Measurements from ENCODE around the gene SKOR1. TPM values are rescaled to one million over a fixed set of nuclear protein-coding genes. Genes with fewer than 3 reads are reported as not detected.

The SKOR1 gene
- total RNA-seq, 1 donor from 2014 or later: not detected

DNA sequence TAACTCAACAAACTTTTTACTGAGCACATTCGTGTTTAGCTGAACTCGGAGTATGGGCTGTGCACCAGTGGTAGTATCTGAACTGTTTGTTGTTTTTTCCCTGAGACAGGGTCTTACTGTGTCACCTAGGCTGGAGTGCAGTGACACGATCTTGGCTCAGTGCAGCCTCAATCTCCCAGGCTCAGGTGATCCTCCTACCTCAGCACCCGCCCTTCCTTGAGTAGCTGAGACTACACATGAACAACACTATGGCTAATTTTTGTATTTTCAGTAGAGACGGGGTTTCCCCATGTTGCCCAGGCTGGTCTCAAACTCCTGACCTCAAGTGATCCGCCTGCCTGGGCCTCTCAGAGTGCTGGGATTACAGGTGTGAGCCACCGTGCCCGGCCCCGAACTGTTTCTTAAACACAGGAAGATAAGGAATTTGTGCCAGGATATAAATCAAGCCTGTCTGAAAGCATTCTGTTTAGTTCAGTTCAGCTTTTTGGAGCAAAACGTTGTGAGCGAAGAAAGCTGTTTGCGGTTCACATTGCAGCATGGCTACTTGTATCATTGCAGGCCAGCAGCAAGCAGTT is 40.4 kb upstream of the SKOR1 start:
- Mint-ChIP-seq H3K4me1 (ENCODE audit: low read depth, unreplicated experiment) (peaks cover 5% of the 10 kb centered on the region), H3K27me3 (ENCODE audit: low read depth, unreplicated experiment) (peaks cover 2% of the 10 kb centered on the region), H3K36me3 (ENCODE audit: low read depth, unreplicated experiment) (peaks cover 10% of the 10 kb centered on the region), H3K9me3 (ENCODE audit: unreplicated experiment) (no peaks in the 10 kb centered on the region), H3K27ac (ENCODE audit: unreplicated experiment) (no peak overlapping the region), H3K4me3 (ENCODE audit: unreplicated experiment) (no peak overlapping the region)
- Histone ChIP-seq H3K9me3 (ENCODE audit: insufficient read depth, low read depth, low read length) (no peaks in the 10 kb centered on the region), H2AFZ (ENCODE audit: low read depth, low read length) (no peak overlapping the region), H3K9ac (ENCODE audit: low read length) (no peak overlapping the region), H3K27ac (ENCODE audit: low read depth, low read length) (no peak overlapping the region), H3K4me2 (ENCODE audit: low read length) (no peak overlapping the region), H3K36me3 (ENCODE audit: insufficient read depth, low read length) (no peaks in the 10 kb centered on the region), H3K27me3 (ENCODE audit: insufficient read depth, low read length) (no peaks in the 10 kb centered on the region), H4K20me1 (ENCODE audit: insufficient read depth, low read length) (no peaks in the 10 kb centered on the region), H3K4me3 (ENCODE audit: insufficient read depth, low read depth, low read length) (no peak overlapping the region), H3K4me1 (ENCODE audit: insufficient read depth, low read length) (no peaks in the 10 kb centered on the region), H3K79me2 (ENCODE audit: insufficient read depth, low read length) (no peaks in the 10 kb centered on the region)
- DNase-seq (ENCODE audit: low read depth) (no peak), FAIRE-seq (no peak)
- TF ChIP-seq, protein P1, sequence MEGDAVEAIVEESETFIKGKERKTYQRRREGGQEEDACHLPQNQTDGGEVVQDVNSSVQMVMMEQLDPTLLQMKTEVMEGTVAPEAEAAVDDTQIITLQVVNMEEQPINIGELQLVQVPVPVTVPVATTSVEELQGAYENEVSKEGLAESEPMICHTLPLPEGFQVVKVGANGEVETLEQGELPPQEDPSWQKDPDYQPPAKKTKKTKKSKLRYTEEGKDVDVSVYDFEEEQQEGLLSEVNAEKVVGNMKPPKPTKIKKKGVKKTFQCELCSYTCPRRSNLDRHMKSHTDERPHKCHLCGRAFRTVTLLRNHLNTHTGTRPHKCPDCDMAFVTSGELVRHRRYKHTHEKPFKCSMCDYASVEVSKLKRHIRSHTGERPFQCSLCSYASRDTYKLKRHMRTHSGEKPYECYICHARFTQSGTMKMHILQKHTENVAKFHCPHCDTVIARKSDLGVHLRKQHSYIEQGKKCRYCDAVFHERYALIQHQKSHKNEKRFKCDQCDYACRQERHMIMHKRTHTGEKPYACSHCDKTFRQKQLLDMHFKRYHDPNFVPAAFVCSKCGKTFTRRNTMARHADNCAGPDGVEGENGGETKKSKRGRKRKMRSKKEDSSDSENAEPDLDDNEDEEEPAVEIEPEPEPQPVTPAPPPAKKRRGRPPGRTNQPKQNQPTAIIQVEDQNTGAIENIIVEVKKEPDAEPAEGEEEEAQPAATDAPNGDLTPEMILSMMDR (IDR thresholded peaks at IDR 0.05; ENCODE audit: insufficient read depth, low read depth, low read length): no peak

DNA sequence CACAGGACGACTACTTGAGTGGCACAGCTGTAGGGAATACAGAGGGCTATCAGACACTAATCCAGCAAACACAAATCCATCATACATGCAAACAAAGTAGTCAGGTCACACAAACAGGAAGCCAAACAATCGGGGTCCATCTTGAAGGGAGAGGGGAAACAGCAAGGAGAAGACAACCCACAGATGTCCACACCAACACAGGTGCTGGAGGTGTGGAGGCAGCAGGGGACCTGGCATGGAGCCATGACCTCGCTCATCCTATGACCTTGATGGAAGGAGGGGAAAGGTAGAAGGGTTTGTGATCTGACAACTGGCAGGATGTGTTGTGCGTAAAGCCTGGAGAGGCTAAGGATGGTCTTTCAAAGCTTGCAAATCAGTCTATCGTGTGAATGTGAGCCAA is 39.9 kb upstream of the SKOR1 start:
- Mint-ChIP-seq H3K4me1 (ENCODE audit: low read depth, unreplicated experiment) (peaks cover 5% of the 10 kb centered on the region), H3K36me3 (ENCODE audit: low read depth, unreplicated experiment) (peaks cover 10% of the 10 kb centered on the region), H3K27ac (ENCODE audit: unreplicated experiment) (no peak overlapping the region), H3K27me3 (ENCODE audit: low read depth, unreplicated experiment) (peaks cover 2% of the 10 kb centered on the region), H3K4me3 (ENCODE audit: unreplicated experiment) (no peak overlapping the region), H3K9me3 (ENCODE audit: unreplicated experiment) (no peaks in the 10 kb centered on the region)
- DNase-seq (ENCODE audit: low read depth): no peak
- Histone ChIP-seq H3K79me2 (ENCODE audit: insufficient read depth, low read length) (no peaks in the 10 kb centered on the region), H3K36me3 (ENCODE audit: insufficient read depth, low read length) (no peaks in the 10 kb centered on the region), H3K4me2 (ENCODE audit: low read length) (no peak overlapping the region), H2AFZ (ENCODE audit: low read depth, low read length) (no peak overlapping the region), H3K4me1 (ENCODE audit: insufficient read depth, low read length) (no peaks in the 10 kb centered on the region), H3K4me3 (ENCODE audit: insufficient read depth, low read depth, low read length) (no peak overlapping the region), H3K27ac (ENCODE audit: low read depth, low read length) (no peak overlapping the region), H3K9me3 (ENCODE audit: insufficient read depth, low read depth, low read length) (no peaks in the 10 kb centered on the region), H3K27me3 (ENCODE audit: insufficient read depth, low read length) (no peaks in the 10 kb centered on the region), H3K9ac (ENCODE audit: low read length) (no peak overlapping the region), H4K20me1 (ENCODE audit: insufficient read depth, low read length) (no peaks in the 10 kb centered on the region)
- no peak for TF ChIP-seq EZH2 (IDR thresholded peaks at IDR 0.05; ENCODE audit: insufficient read depth, low read length)
- TF ChIP-seq, protein P1 (IDR thresholded peaks at IDR 0.05; ENCODE audit: insufficient read depth, low read depth, low read length): no peak
- no peak for FAIRE-seq

DNA sequence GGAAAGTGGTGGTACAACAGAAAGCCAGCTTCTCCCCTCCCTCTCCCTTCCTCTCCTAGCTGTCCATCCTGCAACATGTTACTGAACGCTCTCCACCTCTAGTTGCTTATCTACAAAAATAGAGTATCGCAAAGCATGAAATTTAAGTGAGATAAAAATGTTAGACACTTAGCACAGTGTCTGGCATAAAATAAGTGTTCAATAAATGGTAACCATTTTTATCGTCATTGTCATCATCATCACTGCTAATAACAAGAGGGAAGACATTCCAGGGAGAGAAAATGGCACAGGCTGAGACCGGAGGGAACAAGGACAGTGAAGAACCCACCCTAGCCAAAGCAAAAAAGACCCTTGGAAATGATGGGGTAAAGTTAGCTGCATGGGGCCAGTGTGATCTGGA is 38.7 kb upstream of the SKOR1 start:
- H3K4me1 Mint-ChIP-seq (ENCODE audit: low read depth, unreplicated experiment): peaks cover 5% of the 10 kb centered on the region

More for the DNA sequence above, 38.7 kb upstream of the SKOR1 start:
- no peaks in the 10 kb centered on the region for H3K36me3 ChIP-seq (ENCODE audit: insufficient read depth, low read length)
- Mint-ChIP-seq H3K36me3 (ENCODE audit: low read depth, unreplicated experiment) (peaks cover 12% of the 10 kb centered on the region), H3K9me3 (ENCODE audit: unreplicated experiment) (no peaks in the 10 kb centered on the region), H3K27ac (ENCODE audit: unreplicated experiment) (no peak overlapping the region), H3K4me3 (ENCODE audit: unreplicated experiment) (no peak overlapping the region), H3K27me3 (ENCODE audit: low read depth, unreplicated experiment) (peaks cover 2% of the 10 kb centered on the region)
- no peaks in the 10 kb centered on the region for H3K9me3 ChIP-seq (ENCODE audit: insufficient read depth, low read depth, low read length)
- no peak overlapping the region for H3K27ac ChIP-seq (ENCODE audit: low read depth, low read length)
- H3K4me2 ChIP-seq (ENCODE audit: low read length): no peak overlapping the region
- no peaks in the 10 kb centered on the region for H4K20me1 ChIP-seq (ENCODE audit: insufficient read depth, low read length)
- H3K4me1 ChIP-seq (ENCODE audit: insufficient read depth, low read length): no peaks in the 10 kb centered on the region
- no peaks in the 10 kb centered on the region for H3K79me2 ChIP-seq (ENCODE audit: insufficient read depth, low read length)
- TF ChIP-seq, protein P1 (IDR thresholded peaks at IDR 0.05; ENCODE audit: insufficient read depth, low read depth, low read length): no peak
- no peak for TF ChIP-seq EZH2 (IDR thresholded peaks at IDR 0.05; ENCODE audit: insufficient read depth, low read length)
- no peak overlapping the region for H3K4me3 ChIP-seq (ENCODE audit: insufficient read depth, low read depth, low read length)
- H3K9ac ChIP-seq (ENCODE audit: low read length): no peak overlapping the region
- no peaks in the 10 kb centered on the region for H3K27me3 ChIP-seq (ENCODE audit: insufficient read depth, low read length)
- DNase-seq (ENCODE audit: low read depth): no peak
- FAIRE-seq: no peak
- H2AFZ ChIP-seq (ENCODE audit: low read depth, low read length): no peak overlapping the region
